SK-N-SH treated with all-trans-retinoic acid at 6 μM for 48 hours (cell line): Measurements from ENCODE around the gene PCGF5.
"Not testable (repeated sequence)": the region's sequence is repeated elsewhere in the genome, so short reads cannot be mapped to it uniquely, and the experiment has no call there.

Source experiments
- CREB5 ChIP-seq: fragments of 250-450 bp; sonication (Bioruptor Pico); IDR thresholded peaks from 2 replicates; pipeline ENCODE4 v1.5.1; 2020; ENCODE audit warnings: low read depth, mild to moderate bottlenecking, moderate library complexity
- ESRRG ChIP-seq: fragments of 250-450 bp; sonication (Bioruptor Pico); IDR thresholded peaks from 2 replicates; pipeline ENCODE4 v1.6.1; 2021; ENCODE audit warnings: mild to moderate bottlenecking
- GLIS3 ChIP-seq: fragments of 250-450 bp; sonication (Bioruptor Pico); IDR thresholded peaks from 2 replicates; pipeline ENCODE4 v1.5.0; 2020; ENCODE audit warnings: mild to moderate bottlenecking, moderate library complexity
- OSR1 ChIP-seq: fragments of 250-450 bp; sonication (Bioruptor Pico); IDR thresholded peaks from 2 replicates; pipeline ENCODE4 v1.8.0; 2022; ENCODE audit warnings: moderate library complexity, mild to moderate bottlenecking, inconsistent platforms
- PATZ1 ChIP-seq: fragments of 250-450 bp; sonication (Bioruptor Pico); IDR thresholded peaks from 2 replicates; pipeline ENCODE4 v1.8.0; 2020; ENCODE audit warnings: mild to moderate bottlenecking, moderate library complexity, borderline replicate concordance
- ZNF565 ChIP-seq: fragments of 450-650 bp; formaldehyde crosslinking; conservative IDR thresholded peaks from 2 replicates; pipeline ENCODE4 v1.5.0; 2020; ENCODE audit warnings: low read depth, mild to moderate bottlenecking, moderate library complexity
- ZNF70 ChIP-seq: fragments of 450-650 bp; formaldehyde crosslinking; IDR thresholded peaks from 2 replicates; pipeline ENCODE4 v1.5.0; 2020; ENCODE audit warnings: mild to moderate bottlenecking, moderate library complexity
- ZNF8 ChIP-seq: fragments of 450-650 bp; formaldehyde crosslinking; IDR thresholded peaks from 2 replicates; pipeline ENCODE4 v1.5.0; 2020; ENCODE audit warnings: mild to moderate bottlenecking, moderate library complexity

- TF ChIP-seq ZNF565; OSR1; ESRRG; CREB5 (CRISPR knock-in tag); ZNF8 (CRISPR knock-in tag); PATZ1; GLIS3 (CRISPR knock-in tag); ZNF70: not testable (repeated sequence)
Observed at GRCh38 chr10:91260417-91260816, 40.0 kb downstream of the PCGF5 start.
